ENCODE data around the gene MRPL33. TPM values are rescaled to one million over a fixed set of nuclear protein-coding genes. Genes with fewer than 3 reads are reported as not detected.

MRPL33 gene
- total and polyA plus RNA-seq, 2 of the 13 experiments (the other 11 are each of a cell fraction or from before 2014, with no cell fraction given) = 69.7 to 218 TPM

DNA sequence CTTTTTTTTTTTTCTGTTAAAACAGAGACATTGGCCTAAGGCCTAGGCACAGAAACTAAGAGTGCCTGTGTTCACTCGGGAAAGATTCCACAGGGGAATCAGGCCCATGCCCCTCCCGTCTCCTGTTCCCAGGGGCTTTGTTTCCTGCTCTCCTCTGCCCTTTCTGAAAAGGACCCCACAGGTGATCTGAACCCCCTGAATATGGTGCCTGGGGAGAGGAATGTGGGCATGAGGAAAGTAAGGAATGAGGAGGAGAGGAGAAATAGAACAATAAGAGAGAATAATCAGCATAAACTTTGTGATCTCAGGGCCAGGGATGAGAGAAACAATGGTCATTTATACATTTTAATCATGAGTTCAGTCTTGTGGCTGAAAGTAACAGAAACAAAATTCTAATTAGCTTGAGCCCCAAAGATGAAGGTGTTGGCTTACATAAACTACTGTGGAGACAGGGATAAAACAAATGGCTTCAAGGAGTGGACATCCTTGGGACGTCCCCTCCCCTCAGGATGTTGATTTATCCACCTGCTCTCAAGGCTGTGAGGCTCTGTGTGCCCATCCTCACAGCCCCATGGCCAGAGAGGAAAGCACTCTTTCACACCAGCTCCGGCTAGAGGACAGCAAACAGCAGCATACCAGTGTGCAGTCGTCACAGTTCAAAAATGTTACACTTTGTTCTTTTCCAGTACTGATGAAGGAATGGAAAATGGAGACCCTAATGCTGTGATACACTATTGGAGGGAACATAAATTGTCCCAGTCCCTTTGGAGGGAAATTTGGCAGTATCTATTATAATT, 46.4 kb upstream of the MRPL33 start (continued):
- TF ChIP-seq, protein P1, sequence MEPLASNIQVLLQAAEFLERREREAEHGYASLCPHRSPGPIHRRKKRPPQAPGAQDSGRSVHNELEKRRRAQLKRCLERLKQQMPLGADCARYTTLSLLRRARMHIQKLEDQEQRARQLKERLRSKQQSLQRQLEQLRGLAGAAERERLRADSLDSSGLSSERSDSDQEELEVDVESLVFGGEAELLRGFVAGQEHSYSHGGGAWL (CRISPR knock-in tag; IDR thresholded peaks at IDR 0.05) = no peak
- no peak for TF ChIP-seq SETDB1 (CRISPR knock-in tag; IDR thresholded peaks at IDR 0.05; ENCODE audit: borderline replicate concordance)
- TF ChIP-seq, protein P2, sequence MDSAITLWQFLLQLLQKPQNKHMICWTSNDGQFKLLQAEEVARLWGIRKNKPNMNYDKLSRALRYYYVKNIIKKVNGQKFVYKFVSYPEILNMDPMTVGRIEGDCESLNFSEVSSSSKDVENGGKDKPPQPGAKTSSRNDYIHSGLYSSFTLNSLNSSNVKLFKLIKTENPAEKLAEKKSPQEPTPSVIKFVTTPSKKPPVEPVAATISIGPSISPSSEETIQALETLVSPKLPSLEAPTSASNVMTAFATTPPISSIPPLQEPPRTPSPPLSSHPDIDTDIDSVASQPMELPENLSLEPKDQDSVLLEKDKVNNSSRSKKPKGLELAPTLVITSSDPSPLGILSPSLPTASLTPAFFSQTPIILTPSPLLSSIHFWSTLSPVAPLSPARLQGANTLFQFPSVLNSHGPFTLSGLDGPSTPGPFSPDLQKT (CRISPR knock-in tag; IDR thresholded peaks at IDR 0.05; ENCODE audit: borderline replicate concordance) = no peak
- no peak for TF ChIP-seq POLR2AphosphoS2 (IDR thresholded peaks at IDR 0.05; ENCODE audit: low read depth, low read length)
- TF ChIP-seq KLF16 (CRISPR knock-in tag; IDR thresholded peaks at IDR 0.05) = no peak
- TF ChIP-seq, protein P3, sequence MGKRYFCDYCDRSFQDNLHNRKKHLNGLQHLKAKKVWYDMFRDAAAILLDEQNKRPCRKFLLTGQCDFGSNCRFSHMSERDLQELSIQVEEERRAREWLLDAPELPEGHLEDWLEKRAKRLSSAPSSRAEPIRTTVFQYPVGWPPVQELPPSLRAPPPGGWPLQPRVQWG (CRISPR knock-in tag; IDR thresholded peaks at IDR 0.05; ENCODE audit: borderline replicate concordance, low read depth) = no peak
- no peak for TF ChIP-seq ZNF333 (CRISPR knock-in tag; IDR thresholded peaks at IDR 0.05; ENCODE audit: borderline replicate concordance)
- no peak for TF ChIP-seq RFX1 (IDR thresholded peaks at IDR 0.05)
- TF ChIP-seq MBNL3 (CRISPR knock-in tag; conservative IDR thresholded peaks at IDR 0.05) = no peak
- TF ChIP-seq ZNF510 (CRISPR knock-in tag; IDR thresholded peaks at IDR 0.05; ENCODE audit: low read depth) = peak; percentile 66; the same call in 1 of the 2 replicates
- TF ChIP-seq, protein P4, sequence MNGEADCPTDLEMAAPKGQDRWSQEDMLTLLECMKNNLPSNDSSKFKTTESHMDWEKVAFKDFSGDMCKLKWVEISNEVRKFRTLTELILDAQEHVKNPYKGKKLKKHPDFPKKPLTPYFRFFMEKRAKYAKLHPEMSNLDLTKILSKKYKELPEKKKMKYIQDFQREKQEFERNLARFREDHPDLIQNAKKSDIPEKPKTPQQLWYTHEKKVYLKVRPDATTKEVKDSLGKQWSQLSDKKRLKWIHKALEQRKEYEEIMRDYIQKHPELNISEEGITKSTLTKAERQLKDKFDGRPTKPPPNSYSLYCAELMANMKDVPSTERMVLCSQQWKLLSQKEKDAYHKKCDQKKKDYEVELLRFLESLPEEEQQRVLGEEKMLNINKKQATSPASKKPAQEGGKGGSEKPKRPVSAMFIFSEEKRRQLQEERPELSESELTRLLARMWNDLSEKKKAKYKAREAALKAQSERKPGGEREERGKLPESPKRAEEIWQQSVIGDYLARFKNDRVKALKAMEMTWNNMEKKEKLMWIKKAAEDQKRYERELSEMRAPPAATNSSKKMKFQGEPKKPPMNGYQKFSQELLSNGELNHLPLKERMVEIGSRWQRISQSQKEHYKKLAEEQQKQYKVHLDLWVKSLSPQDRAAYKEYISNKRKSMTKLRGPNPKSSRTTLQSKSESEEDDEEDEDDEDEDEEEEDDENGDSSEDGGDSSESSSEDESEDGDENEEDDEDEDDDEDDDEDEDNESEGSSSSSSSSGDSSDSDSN (CRISPR knock-in tag; IDR thresholded peaks at IDR 0.05) = no peak
- no peak for TF ChIP-seq SALL2 (CRISPR knock-in tag; IDR thresholded peaks at IDR 0.05)
- TF ChIP-seq ARHGAP35 (CRISPR knock-in tag; IDR thresholded peaks at IDR 0.05; ENCODE audit: borderline replicate concordance) = no peak
- no peak for TF ChIP-seq ZKSCAN1 (IDR thresholded peaks at IDR 0.05; ENCODE audit: low read length)
- TF ChIP-seq, protein P5, sequence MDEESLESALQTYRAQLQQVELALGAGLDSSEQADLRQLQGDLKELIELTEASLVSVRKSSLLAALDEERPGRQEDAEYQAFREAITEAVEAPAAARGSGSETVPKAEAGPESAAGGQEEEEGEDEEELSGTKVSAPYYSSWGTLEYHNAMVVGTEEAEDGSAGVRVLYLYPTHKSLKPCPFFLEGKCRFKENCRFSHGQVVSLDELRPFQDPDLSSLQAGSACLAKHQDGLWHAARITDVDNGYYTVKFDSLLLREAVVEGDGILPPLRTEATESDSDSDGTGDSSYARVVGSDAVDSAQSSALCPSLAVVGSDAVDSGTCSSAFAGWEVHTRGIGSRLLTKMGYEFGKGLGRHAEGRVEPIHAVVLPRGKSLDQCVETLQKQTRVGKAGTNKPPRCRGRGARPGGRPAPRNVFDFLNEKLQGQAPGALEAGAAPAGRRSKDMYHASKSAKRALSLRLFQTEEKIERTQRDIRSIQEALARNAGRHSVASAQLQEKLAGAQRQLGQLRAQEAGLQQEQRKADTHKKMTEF (CRISPR knock-in tag; IDR thresholded peaks at IDR 0.05) = peak; percentile 68
- no peak for TF ChIP-seq ATRX (CRISPR knock-in tag; IDR thresholded peaks at IDR 0.05; ENCODE audit: borderline replicate concordance)
- TF ChIP-seq ZBTB3 (CRISPR knock-in tag; IDR thresholded peaks at IDR 0.05; ENCODE audit: borderline replicate concordance, low read depth) = no peak
- TF ChIP-seq CEBPB (IDR thresholded peaks at IDR 0.05; ENCODE audit: borderline replicate concordance, low read depth, low read length) = no peak
- peak; percentile 57 for TF ChIP-seq SP5 (CRISPR knock-in tag; IDR thresholded peaks at IDR 0.05; ENCODE audit: borderline replicate concordance, low read depth)
- no peak for TF ChIP-seq CBX1 (IDR thresholded peaks at IDR 0.05; ENCODE audit: low read depth)
- TF ChIP-seq FOXP1 (IDR thresholded peaks at IDR 0.05) = no peak
- TF ChIP-seq FOXP1 (CRISPR knock-in tag; IDR thresholded peaks at IDR 0.05) = peak; percentile 54; the same call in 1 of the 2 replicates
- TF ChIP-seq ZFP36L1 (CRISPR knock-in tag; IDR thresholded peaks at IDR 0.05) = no peak
- peak; percentile 89 for TF ChIP-seq ELF3 (CRISPR knock-in tag; IDR thresholded peaks at IDR 0.05)
